Activated CD8-positive, alpha-beta memory T cell treated with anti-CD3 and anti-CD28 coated beads for 4 hours (primary cell): ENCODE results near the gene PLIN4.

Experiments used
- DNase-seq, 2 donors: peaks; one replicate each; pipeline ENCODE4 v3.0.0-alpha.2; 2020; ENCODE audit warnings: low read depth in 2 of 2

Gene PLIN4

GRCh38 chr19:4506449-4507149 lies 11.7 kb downstream of the PLIN4 start:
- no peak for DNase-seq

GRCh38 chr19:4505570-4506448 lies 12.5 kb downstream of the PLIN4 start:
- DNase-seq, result no peak

GRCh38 chr19:4504891-4505569 lies 13.3 kb downstream of the PLIN4 start:
- DNase-seq, result no peak

- no peak for DNase-seq
Measured at GRCh38 chr19:4504297-4504701, 14.0 kb downstream of the PLIN4 start.

DNA sequence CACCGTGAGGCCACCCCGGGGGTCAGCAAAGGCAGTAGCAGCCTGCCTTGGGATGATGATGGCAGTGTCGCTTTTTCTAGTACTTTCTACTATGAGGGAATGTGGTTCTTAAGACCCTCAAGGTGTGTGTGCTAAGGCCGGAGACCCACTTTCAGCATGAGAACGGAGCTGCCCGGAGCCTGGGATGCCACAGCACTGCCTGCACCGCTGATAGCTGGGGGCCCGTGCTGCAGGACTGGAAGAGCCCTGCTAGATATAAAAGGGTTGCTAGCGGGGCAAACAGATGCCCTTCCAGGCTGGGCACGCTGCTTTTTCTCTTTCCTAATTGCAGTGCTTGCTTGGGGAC lies 14.5 kb downstream of the PLIN4 start:
- no peak for DNase-seq

DNA sequence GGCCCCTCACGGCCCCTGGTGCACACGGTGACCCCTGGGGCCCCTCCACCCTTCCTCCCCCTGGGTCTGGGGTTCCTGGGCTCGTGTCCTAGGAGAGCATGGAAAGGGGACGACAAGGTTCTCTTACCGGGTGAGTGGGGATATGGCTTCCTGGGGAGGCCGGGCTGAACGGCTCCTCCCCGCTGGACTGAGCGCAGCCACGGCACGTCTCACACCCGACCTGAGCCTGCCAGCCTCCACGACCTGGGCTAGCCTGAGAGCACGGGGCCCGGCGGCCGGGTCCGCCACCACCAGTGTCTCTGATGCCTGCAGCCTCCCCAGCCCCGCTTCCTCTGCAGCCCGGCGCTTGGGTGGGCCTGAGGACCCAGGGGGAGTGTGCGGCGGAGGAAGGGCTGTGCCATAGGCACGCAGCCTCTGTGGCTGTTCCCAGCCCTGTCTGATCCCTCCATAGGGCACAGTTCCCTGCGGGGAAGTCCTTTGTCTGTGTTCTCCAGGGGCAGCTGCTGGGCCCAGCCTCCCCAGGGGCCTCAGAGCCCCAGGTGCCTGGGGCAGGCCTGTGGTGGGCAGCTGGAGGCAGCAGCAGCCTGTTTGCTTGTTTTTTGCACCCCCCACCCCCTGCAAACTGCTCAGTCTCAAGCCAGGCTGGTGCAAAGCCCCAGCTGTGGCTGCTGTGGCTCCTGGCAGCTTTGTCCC lies 15.0 kb downstream of the PLIN4 start:
- DNase-seq, result no peak

DNA sequence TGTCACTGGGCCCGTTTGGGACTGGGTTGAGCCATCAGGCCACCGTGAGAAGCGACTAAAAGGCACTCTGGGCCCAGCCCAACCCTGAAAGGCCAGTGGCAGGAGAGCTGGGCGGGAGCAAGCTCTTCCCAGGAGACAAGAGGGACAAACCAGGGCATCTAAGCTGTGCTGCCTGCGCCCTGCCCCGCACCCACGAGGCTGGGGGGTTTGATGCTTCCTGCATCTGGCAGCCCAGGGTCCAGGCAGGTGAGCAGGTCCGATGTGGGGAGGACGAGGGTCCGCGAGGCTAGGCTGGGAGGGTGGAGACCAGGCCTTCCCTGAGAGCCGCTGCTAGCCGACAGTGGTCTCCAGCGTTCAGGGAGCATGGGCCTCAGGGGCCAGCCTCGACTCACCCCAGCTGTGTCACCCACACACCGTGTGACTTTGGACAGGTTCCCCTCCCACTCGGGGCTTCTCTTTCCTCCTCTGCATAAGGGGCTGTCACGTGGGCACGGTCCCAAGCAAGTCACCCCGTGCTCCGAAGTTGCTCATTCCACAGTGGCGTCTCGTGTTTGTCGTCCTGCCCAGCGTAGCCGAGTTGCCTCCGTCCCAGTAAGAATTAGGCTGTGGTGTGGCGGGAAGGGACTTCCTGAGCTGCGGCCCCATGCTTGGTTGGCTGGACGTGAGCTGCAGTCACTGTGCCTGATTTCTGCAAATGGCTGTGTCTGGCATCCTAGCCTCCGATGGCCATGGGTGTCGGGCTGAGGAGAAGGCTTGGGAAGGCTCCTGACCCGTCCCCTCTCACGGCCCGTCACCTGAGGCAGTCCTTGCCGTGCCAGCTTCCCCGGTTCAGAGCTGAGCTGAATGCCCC lies 15.8 kb downstream of the PLIN4 start:
- DNase-seq, result no peak

GRCh38 chr19:4501691-4502090 lies 16.6 kb downstream of the PLIN4 start:
- no peak for DNase-seq

- no peak for DNase-seq
Measured at GRCh38 chr19:4500841-4501591, 17.3 kb downstream of the PLIN4 start.

- no peak for DNase-seq
Measured at GRCh38 chr19:4499855-4500254, 18.4 kb downstream of the PLIN4 start.

- no peak for DNase-seq
Measured at GRCh38 chr19:4499318-4499717, 19.0 kb downstream of the PLIN4 start.

DNA sequence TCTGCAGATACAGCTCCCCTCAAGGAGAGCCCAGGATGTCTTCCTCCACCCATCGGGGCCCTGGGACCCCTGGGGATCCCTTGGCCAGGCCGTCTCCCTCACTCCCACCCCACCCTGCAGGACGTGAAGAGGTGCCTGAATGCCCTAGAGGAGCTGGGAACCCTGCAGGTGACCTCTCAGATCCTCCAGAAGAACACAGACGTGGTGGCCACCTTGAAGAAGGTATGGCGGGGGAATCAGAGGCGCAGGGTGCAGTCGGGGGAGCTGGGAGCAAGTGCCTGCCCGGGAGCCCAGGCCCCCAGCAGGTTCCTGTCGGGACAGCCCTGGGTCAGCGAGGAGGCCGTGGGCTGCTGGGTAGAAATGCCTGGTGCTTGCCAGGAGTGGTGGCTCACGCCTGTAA lies 19.6 kb downstream of the PLIN4 start:
- no peak for DNase-seq

GRCh38 chr19:4497770-4498389 lies 20.4 kb downstream of the PLIN4 start:
- no peak for DNase-seq

DNA sequence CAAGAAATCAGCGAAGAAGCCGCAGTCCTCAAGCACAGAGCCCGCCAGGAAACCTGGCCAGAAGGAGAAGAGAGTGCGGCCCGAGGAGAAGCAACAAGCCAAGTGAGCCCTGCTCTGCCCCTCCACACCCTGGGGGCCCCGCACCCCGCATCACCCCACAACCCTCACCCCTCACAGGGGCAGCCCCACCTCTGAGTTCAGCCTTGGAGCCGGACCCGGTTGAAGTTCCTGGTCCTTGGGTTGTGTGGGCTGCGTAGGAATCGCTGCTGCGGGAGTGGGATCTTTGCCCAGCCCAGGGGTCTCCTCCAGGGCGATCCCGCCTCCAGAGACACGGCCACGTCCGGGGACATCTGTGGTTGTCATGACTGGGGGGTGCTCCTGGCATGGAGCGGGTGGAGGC lies 22.0 kb downstream of the PLIN4 start:
- DNase-seq, result no peak

GRCh38 chr19:4495471-4495870 lies 22.8 kb downstream of the PLIN4 start:
- no peak for DNase-seq

GRCh38 chr19:4494691-4495064 lies 23.6 kb downstream of the PLIN4 start:
- no peak for DNase-seq

GRCh38 chr19:4493929-4494690 lies 24.2 kb downstream of the PLIN4 start:
- DNase-seq, result no peak

DNA sequence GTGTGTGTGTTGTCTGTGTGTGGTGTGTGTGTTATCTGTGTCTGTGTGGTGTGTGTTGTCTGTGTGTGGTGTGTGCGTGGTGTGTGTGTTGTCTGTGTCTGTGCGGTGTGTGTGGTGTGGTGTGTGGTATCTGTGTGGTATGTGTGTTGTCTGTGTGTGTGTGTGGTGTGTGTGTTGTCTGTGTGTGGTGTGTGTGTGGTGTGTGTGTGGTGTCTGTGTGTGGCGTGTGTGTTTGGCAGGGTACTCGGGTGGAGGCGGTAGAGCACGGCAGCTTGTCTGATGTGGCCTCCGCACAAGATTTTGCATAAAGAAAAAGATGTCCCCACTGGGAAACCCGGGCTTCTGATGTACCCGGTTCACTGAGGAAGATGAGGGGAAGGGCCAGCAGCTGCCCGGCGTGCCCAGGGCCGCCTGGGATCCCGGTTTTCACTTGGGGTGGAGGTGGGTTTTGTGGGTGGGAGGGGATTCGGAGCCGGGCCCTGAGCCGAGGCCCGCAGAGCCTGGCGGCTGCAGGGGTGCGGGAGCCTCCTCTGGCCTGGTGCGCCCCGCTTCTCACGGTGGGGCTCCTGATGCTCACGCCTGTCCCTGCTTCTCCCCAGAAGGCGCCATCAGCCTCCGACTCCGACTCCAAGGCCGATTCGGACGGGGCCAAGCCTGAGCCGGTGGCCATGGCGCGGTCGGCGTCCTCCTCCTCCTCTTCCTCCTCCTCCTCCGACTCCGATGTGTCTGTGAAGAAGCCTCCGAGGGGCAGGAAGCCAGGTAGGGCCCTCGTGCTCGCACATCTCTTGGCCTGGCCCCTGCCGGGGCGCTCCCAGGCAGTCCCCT lies 25.0 kb downstream of the PLIN4 start:
- no peak for DNase-seq
